Suprapubic skin (tissue), 4 donors: ENCODE measurements around the gene KCNN1.

ENCODE experiments used
- EP300 ChIP-seq: sonication (generic); formaldehyde crosslinking; IDR thresholded peaks from one replicate; pipeline ENCODE4 v1.6.1; 2017; ENCODE audit warnings: antibody characterized with exemption
- POLR2A ChIP-seq, 2 donors: fragments of 450-650 bp; IDR thresholded peaks; one replicate each; pipeline ENCODE4 v1.6.1; 2017; ENCODE audit warnings: antibody characterized with exemption in 2 of 2, mild to moderate bottlenecking in 2 of 2, moderate library complexity in 2 of 2
- POLR2AphosphoS5 ChIP-seq, 3 donors: sonication (generic); formaldehyde crosslinking; IDR thresholded peaks; one replicate each; pipeline ENCODE4 v1.6.1; 2017; ENCODE audit warnings: antibody characterized with exemption in 3 of 3
- TF ChIP-seq, protein P1 (sequence below), 2 donors: fragments of 200-600 bp in 1 of 2; fragments of 450-650 bp in 1 of 2; sonication (generic) in 1 of 2; IDR thresholded peaks; one replicate each; pipeline ENCODE4 v1.5.1; 2016 to 2019; ENCODE audit warnings: antibody characterized with exemption in 2 of 2, mild to moderate bottlenecking in 1 of 2, moderate library complexity in 1 of 2

DNA sequence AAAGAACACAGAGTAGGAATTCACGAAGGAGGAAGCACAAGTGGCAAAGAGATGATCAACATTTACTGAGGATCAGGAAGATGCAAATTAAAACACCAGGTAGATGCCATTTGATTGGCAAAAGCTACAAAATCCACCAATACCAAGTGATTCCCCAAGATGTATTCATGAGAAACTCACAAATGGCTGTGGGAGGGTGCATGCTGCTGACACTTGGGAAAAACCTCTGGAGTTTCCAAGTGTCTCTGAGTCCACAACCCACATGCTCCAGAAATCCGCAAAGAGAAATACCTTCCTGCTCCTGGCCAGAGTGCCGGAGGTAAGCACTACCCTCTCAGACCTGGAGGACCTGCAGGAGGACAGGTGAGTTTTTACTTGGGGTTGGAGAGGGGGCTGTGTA, 76.8 kb downstream of the KCNN1 start:
- TF ChIP-seq, protein P1, sequence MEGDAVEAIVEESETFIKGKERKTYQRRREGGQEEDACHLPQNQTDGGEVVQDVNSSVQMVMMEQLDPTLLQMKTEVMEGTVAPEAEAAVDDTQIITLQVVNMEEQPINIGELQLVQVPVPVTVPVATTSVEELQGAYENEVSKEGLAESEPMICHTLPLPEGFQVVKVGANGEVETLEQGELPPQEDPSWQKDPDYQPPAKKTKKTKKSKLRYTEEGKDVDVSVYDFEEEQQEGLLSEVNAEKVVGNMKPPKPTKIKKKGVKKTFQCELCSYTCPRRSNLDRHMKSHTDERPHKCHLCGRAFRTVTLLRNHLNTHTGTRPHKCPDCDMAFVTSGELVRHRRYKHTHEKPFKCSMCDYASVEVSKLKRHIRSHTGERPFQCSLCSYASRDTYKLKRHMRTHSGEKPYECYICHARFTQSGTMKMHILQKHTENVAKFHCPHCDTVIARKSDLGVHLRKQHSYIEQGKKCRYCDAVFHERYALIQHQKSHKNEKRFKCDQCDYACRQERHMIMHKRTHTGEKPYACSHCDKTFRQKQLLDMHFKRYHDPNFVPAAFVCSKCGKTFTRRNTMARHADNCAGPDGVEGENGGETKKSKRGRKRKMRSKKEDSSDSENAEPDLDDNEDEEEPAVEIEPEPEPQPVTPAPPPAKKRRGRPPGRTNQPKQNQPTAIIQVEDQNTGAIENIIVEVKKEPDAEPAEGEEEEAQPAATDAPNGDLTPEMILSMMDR (IDR thresholded peaks at IDR 0.05) = no peak
- TF ChIP-seq POLR2AphosphoS5 (IDR thresholded peaks at IDR 0.05) (no peak), POLR2A (IDR thresholded peaks at IDR 0.05) (no peak), EP300 (no peak)
